GM18907 (cell line): ENCODE data around the gene LZTS2.

Source experiments
- ATAC-seq: cut with Tn5 transposase; IDR thresholded peaks from one replicate; pipeline ENCODE4 v1.9.1; 2021; ENCODE audit warnings: mild to moderate bottlenecking, moderate library complexity; ENCODE audit not compliant: unreplicated experiment

Gene LZTS2

DNA sequence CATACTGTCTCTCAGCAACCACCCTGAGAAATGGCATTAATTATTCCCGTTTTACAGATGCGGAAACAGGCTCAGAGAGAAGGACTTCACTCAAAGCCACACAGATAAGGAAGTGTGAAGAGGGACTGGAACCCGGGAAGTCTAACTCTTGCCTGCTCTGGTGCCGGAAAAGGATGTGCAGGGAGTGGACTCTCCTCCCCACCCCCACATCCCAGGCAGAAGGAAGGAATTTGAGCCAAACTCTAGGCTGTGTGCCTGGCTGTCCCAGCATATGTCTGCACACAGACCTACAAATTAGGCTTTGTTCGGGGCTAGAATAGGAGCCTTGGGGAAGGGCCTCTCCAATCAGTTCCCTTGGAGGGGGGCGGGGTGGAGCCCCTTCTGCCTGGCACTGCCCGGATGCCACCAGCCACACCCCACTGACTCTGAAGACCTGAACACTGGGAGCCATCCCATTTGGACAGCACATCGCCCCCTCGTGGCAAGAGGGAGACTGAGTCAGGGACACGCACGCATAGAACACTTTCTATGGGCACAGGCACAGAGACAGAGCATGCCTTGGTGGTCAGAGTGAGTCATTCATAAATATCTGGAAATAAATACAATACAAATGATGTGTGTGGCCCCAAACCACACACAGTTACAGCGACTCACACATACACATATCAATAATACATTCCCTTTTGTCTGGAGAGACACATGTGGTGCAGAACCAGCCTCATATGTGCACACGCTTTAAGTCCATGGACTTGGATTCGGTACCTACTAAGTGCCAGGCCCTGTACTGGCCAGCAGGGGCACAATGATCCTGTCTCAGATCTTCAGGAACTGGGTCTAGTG is 13.1 kb downstream of the LZTS2 start:
- ATAC-seq = peak; percentile 86

DNA sequence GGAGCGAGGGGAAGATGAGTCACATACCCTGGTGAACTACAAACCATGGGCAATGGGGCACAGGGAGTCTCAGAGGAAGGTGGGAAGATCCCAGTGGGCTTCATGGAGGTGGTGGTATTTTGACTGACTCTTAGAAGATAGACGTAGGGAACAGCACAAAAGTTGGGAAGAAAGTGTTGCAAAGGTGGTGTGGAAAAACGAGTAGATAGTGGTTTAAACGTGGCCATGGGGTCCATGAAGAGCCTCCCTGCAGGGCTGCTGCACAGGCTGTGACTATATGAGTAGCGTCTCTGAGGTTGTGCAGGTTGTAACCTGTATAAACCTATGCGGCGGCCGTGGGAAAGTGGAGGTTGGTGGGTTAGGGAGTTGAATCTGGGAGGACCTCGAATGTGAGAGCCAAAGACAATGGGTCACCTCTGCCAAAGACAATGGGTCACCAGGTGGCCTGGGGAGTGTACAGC is 13.8 kb downstream of the LZTS2 start:
- no peak for ATAC-seq

DNA sequence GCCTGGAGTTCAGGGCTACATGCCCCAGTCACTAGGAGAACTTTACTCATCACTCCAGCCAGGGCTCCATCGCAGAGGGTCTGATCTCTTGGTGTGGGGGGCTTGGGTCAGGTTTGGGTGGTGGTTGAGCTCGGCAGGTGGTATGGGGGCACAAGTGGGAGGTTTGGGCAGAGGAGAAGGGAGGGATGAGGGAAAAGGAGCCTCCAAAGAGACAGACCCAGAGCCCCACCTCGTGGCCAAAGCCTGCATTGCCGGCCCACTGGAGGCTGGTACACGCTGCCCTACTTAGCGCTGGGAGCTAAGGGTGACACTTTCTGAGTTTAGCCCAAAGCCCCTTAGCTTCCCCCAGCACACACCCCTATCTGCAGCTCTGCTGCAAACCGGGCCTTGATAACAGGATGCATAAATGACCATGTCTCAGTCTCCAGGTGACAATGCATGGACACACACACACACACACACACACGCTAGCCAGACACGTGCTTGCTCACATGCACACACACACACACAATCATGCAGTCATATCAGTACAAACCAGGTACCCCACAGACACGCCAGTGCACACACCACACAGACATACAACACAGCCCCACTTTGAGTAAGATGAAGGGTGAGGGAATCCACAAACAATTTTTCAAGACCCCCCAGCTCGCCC is 14.7 kb downstream of the LZTS2 start:
- no peak for ATAC-seq

DNA sequence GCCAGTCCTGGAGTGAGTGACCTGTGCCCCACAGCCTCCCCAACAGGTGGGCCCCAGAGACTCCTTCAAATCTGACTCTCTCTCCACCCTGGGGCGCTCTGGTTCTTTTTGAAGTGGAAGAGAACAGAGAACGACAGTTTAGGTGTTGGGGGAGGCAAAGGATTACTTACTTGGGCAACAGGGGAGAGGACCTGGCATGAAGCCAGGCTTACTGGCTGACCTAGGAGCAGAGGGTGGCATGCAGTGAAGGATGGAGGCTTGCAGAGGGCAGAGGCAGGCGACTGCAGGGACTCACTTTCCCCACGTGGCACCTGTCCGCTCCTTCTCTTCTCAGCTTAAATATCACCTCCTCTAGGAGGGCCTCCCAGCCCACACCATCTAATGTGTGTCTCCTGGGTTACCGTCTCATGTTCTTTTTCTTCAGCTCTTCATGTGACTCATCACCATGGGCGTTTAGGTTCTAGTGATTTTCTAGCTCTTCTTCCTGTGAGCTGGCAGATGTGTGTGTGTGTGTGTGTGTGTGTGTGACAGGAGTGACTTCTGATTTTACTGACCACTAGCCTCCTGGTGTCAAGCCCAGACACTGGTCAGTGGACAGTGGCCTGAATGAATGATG is 15.5 kb downstream of the LZTS2 start:
- ATAC-seq = no peak

DNA sequence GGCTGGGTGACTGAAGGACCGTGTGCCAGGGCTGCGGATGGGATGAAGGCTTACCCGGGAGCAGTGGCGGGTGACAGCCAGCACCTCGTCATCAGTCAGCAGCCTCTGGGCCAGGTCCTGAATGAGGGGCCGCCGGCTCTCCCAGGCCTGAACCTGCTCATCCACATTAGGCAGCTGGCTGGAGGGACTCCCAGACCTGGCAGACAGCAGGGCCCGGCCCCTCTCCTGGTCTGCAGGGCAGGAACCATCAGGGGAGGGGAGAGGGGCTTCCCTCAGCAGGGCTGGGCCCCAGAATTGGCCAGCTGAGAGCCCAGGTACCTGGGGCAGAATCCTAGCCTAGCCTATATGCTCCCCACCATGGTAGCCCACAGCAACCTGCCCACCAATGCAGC is 16.0 kb downstream of the LZTS2 start:
- ATAC-seq = no peak

DNA sequence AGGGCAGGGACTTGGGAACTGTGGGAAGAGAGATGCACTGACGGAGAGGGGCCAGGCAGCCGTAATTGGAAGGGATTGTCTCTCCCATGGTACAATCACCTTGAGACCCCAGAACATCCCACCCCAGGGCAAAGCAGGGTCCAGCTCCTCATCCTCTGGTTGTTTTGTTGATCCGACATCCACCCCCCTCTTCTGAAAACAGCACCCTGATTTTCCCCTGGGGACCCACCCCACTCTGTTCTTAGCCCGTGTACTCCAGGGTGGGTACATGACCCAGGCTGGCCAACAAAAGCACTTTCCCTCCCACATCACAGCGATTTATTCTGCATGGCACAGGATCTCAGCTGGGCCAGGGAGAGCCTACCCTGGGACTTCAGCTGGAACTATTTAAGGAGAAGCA is 17.2 kb downstream of the LZTS2 start:
- no peak for ATAC-seq

DNA sequence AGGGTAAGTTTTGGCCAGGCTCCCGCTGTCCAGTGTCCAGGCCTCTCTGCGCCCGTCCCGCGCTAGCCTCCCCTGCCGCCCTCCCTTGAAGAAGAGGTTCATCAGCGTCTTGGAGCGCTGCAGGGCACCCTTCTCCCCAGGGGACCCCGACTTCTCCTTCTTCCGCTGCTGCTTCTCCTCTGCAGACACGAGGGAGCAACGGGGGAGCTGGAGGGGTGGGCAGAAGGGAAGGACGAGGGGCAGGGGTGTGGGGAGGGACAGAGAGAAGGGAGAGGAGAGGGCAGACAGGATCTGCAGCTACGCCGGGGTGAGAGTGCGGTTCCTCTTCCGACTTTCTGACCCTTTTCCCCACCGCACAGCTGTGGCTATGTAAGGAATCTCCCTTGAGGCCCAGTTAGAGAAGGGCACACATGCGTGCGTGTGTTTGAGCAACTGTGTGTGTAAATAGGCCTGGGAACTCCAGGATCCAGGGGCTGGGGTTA is 18.6 kb downstream of the LZTS2 start:
- no peak for ATAC-seq

DNA sequence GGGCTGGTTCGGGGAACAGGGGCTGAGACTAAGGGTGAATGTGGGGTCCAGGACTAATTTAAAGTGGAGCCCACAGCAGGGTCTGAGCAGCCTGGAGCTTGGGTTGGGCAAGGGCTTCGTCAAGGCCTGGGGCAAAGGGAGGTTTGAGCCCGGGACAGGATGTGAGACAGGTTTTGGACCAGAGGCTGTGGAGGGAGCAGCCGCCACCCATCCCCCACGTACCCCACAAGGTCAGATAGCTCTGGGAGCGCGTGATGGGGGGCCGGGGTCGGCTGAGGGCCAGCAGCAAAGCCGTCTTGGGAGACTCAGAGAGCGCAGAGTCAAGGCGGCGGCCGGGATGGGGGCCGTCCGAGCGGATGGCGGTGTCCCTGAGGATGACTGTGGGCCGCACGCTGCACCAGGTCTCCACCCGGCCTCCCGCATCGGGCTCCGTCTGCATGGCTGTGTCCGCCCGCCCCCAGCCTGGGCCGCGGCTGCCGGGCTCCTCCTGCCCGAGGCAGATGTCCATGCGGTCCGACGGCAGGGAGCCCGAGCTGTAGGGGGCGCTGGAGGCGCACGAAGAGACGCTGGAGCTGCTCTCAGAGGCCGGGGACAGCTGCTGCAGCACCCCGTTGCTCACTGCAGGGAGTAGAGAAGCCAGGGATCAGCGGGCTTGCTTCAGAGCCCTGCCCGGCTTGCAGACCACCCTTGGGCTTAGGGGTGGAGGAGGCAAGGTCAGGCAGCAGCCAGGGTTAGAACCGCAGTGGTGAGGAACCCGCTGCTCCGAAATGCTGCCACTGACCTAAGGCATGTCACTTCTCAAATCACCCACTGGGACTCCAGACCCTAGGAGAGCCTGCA is 19.2 kb downstream of the LZTS2 start:
- no peak for ATAC-seq

DNA sequence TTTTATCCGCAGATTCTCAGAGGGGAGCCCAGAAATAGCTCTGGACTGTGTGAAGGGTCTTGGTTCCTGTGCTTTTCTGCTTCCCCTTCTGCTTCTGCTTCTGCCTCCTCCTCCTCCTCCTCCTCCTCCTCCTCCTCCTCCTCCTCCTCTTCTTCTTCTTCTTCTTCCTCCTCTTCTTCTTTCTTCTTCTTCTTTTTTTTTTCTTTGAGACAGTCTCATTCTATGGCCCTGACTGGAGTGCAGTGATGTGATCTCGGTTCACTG is 19.8 kb downstream of the LZTS2 start:
- ATAC-seq = no peak

DNA sequence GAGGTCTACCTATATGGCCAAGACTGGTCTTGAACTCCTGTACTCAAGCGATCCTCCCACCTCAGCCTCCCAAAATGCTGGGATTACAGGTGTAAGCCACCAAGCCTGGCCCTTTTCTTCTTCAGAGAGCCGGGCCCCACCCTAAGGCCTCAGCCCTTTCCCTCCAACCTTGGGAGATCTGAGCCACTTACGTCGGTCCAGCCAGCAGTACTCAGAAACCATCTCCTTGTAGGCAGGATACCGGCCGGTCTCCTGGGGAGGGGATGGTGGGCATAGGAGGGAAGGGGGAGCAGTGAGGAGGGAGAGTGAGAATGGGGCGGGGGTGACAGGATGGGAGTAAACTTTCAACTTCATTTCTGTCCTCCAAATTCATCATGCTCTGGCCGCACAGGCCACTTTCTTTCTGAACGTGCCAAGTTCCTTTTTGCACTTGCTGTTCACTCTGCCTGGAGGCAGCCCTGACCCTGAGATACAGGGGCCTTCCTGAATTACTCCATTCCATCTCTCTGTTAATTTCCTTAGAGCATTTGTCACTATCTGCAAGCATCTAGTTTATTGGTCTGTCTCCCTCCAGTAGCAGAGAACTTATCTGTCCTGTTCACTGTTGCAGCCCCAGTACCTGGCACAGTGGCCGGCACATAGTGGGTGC is 20.9 kb downstream of the LZTS2 start:
- no peak for ATAC-seq

DNA sequence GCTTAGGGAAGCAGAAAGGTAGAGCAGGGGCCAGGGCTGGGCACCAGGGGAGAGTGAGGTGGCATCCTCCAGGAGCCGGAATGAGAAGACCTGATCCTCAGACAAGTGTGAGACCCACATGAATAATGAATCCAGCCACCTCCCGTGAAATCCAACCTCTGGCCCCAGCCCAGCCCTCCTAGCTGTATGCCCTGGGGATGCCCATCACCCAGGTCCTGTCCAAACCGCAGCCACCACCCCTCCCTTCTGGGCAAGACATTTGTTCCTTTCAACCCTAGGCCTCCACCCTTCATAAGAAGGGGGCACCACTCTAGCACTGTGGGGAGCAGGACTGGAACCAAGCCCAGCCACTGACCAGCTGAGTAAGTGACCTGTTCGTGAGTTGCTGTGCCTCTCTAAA is 21.6 kb downstream of the LZTS2 start:
- no peak for ATAC-seq

DNA sequence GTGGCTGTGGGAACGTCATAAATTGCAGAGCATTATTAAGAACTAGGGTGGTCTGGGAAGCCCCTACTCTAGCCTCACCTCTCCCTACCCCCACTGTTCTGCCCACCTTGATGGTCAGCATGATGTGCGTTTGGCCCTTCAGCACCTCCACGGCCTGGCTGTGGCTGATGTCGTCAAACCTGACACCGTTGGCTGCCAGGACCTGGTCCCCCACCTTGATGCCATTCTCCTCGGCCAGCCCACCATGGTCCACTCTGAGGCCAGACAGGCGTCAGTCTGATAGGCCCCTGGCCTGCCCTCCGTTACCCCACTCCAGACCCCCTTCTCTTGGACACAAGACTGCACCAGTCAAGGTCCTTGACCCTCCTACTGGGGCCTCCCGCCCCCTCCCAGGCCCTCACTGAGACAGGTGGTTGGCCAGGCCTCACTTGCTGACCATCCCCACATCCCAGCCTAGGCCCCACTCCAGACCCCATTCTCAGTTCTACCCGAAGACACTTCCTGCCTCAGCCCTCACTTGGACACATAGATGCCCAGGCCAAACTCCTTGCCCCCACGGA is 22.2 kb downstream of the LZTS2 start:
- no peak for ATAC-seq

DNA sequence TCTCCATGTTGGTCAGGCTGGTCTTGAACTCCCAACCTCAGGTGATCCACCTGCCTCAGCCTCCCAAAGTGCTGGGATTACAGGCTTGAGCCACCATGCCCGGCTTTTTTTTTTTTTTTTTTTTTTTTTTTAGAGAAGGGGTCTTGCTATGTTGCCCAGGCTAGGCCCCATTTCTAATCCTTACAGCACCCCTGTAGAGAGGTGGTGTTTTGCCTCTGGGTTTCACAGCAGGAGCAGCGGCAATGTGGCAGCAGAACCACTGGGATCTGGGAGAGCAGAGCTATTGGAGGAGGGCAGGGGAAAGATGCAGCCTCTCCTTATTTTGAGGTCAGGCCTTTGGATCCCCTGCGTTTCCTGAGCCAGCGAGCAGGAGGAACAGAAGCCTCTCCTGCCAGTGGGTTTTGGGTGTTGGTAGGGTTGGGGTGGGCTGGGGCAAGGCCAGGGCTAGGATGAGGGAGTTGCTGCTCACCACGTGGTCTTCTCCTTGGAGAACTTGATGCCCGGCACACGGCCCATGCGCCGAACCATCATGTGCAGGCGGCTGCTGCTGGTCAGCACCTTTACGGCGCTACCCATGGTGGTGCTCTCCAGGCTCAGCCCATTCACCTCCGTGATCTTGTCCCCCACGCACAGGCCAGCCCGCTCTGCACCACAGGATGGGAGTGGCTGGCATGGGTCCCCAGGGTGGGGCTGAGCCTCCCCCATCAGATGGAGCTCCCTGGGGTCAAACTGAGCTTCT is 23.5 kb downstream of the LZTS2 start:
- ATAC-seq = no peak

DNA sequence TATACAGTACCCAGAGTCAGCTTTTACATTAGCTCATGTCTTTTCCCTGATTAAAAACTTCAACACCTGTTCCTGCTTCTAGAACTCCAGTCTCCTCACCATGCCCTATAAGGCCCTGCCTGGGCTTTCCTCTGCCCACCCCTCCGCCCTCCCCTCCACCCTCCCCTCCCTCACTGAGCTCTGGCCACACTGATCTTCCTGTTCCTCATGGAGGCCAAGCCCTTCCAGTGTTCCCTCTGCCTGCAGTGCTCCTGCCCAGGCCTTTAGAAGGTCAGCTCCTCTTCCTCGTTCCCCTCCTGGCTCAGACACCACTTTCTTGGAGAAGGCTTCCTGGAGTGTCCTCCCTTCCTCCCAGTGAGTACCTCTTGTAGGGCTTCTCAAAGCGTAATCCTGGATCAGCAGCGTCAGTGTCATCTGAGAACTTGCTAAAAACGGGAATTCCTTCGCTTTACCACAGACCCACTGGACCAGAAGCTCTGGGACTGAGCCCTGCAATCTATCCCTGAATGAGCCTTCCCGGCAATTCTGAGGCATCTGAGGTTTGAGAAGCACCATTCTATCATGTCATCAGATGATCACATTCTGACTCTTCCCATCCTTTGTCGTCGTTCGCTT is 27.6 kb downstream of the LZTS2 start:
- ATAC-seq = no peak

DNA sequence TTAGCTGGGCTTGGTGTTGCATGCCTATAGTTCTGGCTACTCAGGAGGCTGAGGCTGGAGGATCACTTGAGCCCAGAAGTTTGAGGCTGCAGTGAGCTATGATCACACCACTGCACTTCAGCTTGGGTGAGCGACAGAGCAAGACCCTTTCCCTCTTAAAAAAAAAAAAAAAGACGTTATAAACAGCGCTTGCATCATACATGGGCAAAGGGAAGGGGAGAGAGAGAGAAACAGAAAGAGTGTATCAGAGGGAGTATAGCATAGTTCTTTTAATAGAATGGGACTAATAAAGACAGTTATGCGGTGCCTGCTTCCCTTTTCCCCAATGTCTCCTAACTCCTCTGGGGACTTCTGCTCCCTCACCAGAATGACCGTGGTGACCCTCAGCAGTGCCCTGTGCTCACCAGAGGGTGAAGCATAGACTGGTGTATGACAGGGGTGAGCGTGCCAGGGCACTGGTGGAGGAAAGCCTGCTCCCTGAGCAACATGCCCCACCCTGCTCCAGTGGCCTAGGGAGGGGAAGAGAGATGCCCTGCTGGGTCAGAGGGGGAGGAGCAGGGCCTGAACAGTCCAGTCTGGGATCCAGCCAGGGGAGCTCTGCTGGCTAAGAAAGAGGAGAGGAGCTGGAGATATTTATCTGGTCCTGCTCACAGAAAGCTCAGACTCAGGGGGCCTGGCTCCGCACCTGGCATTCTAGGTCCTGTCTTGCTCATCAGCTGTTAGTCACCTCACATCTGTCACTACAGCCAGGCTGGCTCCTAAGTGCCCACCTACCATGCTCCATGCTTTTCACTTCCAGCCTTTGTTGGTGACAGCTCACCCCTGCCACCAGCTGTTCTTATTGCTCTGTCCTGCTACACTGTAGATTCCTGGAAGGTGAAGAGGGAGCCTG is 29.1 kb downstream of the LZTS2 start:
- ATAC-seq = no peak

DNA sequence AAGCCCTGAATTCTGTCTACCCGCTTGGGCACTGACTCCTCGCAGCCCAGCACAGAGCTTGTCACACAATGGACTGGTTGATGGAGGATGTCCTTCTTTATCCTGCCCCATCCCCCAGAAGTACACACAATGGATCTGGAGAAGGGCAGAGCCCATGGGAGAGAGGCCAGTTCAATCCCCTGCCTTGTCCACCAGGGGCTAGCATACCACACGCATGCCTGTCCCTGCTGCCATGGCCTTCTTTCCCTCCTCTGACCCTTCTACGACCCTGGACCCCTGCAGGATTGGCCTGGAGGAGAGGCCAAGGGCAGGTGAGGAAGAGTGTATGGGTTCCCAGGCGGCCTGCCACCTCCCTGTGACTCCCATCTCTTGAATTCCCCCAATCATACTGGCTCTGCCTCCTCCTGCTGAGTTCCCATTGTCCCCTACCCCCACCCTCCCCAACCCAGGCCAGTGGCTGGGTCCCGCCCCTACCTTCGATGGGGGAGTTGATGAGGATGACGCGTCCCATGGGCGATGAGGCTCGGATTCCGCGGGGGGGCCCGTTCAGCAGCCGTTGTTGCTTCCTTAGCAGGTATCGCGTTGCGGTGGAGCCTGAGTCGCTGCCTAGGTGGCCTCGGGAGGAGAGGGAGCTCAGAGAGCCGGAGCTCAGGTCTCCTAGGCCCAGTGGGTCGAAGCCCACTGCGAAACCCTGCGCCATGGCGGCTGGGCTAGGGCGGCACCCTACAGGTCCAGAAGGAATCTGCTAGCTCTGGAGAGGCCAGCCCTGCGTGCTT is 30.1 kb downstream of the LZTS2 start:
- ATAC-seq = no peak

DNA sequence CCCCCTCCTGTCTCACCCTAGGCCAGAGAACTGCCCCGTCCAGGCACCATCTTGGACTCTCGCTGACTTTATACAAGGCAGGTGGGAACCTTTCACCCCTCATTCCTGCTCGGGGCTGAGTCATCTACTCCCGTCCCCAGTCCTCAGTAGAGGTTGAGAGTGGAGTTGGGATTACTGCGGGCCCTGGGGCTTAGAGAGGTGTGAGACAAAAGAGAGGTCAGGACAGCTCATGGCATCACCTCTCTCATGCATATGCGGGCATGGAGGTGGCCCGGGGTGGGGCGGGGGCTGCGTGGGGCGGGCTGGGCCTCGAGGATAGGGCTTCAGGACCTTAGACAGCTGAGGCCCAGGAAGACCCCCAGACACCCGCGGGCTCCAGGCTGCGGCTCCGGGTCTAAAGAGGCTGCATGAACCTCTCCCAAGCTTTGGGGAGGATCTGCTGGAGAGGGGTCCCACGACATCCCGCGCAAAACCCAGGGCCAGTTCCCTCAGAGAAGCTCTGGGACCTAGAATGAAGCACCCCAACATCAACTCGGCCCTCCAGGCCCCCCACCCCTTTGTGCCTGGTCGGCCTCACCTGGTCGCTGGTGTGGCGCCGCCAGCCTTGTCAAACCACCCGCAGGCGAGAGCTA is 31.0 kb downstream of the LZTS2 start:
- ATAC-seq = no peak
